ENCODE data around the gene RECQL.

Gene RECQL

GRCh38 chr12:21527451-21528180 lies 26.2 kb upstream of the RECQL start:
- peak overlapping the region; percentile 58 to 64 for H3K4me3 ChIP-seq (ENCODE audit: low read depth in 1 of 2, low read length in 2 of 2)
- H3K27me3 ChIP-seq (ENCODE audit: control insufficient read depth in 1 of 2, insufficient read depth in 2 of 2, low read length in 2 of 2) = peaks cover 5 to 8% of the 10 kb centered on the region in 2 donors
- no peak overlapping the region for H3K9ac ChIP-seq (ENCODE audit: low read length)
- no peak overlapping the region for H3K27ac ChIP-seq (ENCODE audit: low read depth, low read length)
- no peaks in the 10 kb centered on the region for H3K9me3 ChIP-seq (ENCODE audit: low read length)
- peaks cover 16% of the 10 kb centered on the region for H3K4me1 ChIP-seq (ENCODE audit: insufficient read depth, low read length)
- H3K36me3 ChIP-seq (ENCODE audit: insufficient read depth, low read length) = no peaks in the 10 kb centered on the region

GRCh38 chr12:21526721-21527345 lies 25.4 kb upstream of the RECQL start:
- Histone ChIP-seq H3K27me3 (ENCODE audit: control insufficient read depth in 1 of 2, insufficient read depth in 2 of 2, low read length in 2 of 2) (peaks cover 5 to 8% of the 10 kb centered on the region in 2 donors), H3K9ac (ENCODE audit: low read length) (no peak overlapping the region), H3K4me3 (ENCODE audit: low read depth in 1 of 2, low read length in 2 of 2) (peak overlapping the region; percentile 58 to 64), H3K36me3 (ENCODE audit: insufficient read depth, low read length) (no peaks in the 10 kb centered on the region), H3K4me1 (ENCODE audit: insufficient read depth, low read length) (peaks cover 16% of the 10 kb centered on the region), H3K9me3 (ENCODE audit: low read length) (no peaks in the 10 kb centered on the region), H3K27ac (ENCODE audit: low read depth, low read length) (no peak overlapping the region)

GRCh38 chr12:21526053-21526452 lies 24.6 kb upstream of the RECQL start, which contains the start of gene SPX:
TSS of gene SPX (plus strand) at chr12:21526296. CDS start at chr12:21526473, 177 bp downstream.
- no peak within 1 kb of the TSS for H3K9ac ChIP-seq (ENCODE audit: low read length)
- H3K27ac ChIP-seq (ENCODE audit: low read depth, low read length) = no peak within 1 kb of the TSS

GRCh38 chr12:21523148-21523547 lies 21.7 kb upstream of the RECQL start:
- Histone ChIP-seq H3K9me3 (ENCODE audit: low read length) (no peaks in the 10 kb centered on the region), H3K9ac (ENCODE audit: low read length) (no peak overlapping the region), H3K4me1 (ENCODE audit: insufficient read depth, low read length) (peaks cover 1% of the 10 kb centered on the region), H3K27me3 (ENCODE audit: control insufficient read depth in 1 of 2, insufficient read depth in 2 of 2, low read length in 2 of 2) (peaks cover 0 to 8% of the 10 kb centered on the region in 2 donors), H3K4me3 (ENCODE audit: low read depth in 1 of 2, low read length in 2 of 2) (no peak overlapping the region), H3K36me3 (ENCODE audit: insufficient read depth, low read length) (no peaks in the 10 kb centered on the region), H3K27ac (ENCODE audit: low read depth, low read length) (no peak overlapping the region)

More at GRCh38 chr12:21526053-21526452, 24.6 kb upstream of the RECQL start, which contains the start of gene SPX:
- peaks cover 16% of the 10 kb centered on the region for H3K4me1 ChIP-seq (ENCODE audit: insufficient read depth, low read length)
- H3K9me3 ChIP-seq (ENCODE audit: low read length) = no peaks in the 10 kb centered on the region
- H3K4me3 ChIP-seq (ENCODE audit: low read depth in 1 of 2, low read length in 2 of 2) = peak within 1 kb of the TSS; percentile 58 to 64
- no peaks in the 10 kb centered on the region for H3K36me3 ChIP-seq (ENCODE audit: insufficient read depth, low read length)
- H3K27me3 ChIP-seq (ENCODE audit: control insufficient read depth in 1 of 2, insufficient read depth in 2 of 2, low read length in 2 of 2) = peaks cover 5 to 8% of the 10 kb centered on the region in 2 donors

GRCh38 chr12:21521541-21521940 lies 20.1 kb upstream of the RECQL start:
- Histone ChIP-seq H3K4me1 (ENCODE audit: insufficient read depth, low read length) (no peaks in the 10 kb centered on the region), H3K4me3 (ENCODE audit: low read depth in 1 of 2, low read length in 2 of 2) (no peak overlapping the region), H3K27ac (ENCODE audit: low read depth, low read length) (no peak overlapping the region), H3K36me3 (ENCODE audit: insufficient read depth, low read length) (no peaks in the 10 kb centered on the region), H3K9me3 (ENCODE audit: low read length) (no peaks in the 10 kb centered on the region), H3K27me3 (ENCODE audit: control insufficient read depth in 1 of 2, insufficient read depth in 2 of 2, low read length in 2 of 2) (no peaks in the 10 kb centered on the region), H3K9ac (ENCODE audit: low read length) (no peak overlapping the region)

- Histone ChIP-seq H3K4me1 (ENCODE audit: insufficient read depth, low read length) (no peaks in the 10 kb centered on the region), H3K9ac (ENCODE audit: low read length) (no peak overlapping the region), H3K27me3 (ENCODE audit: control insufficient read depth in 1 of 2, insufficient read depth in 2 of 2, low read length in 2 of 2) (no peaks in the 10 kb centered on the region), H3K27ac (ENCODE audit: low read depth, low read length) (no peak overlapping the region), H3K4me3 (ENCODE audit: low read depth in 1 of 2, low read length in 2 of 2) (no peak overlapping the region), H3K9me3 (ENCODE audit: low read length) (no peaks in the 10 kb centered on the region), H3K36me3 (ENCODE audit: insufficient read depth, low read length) (peaks cover 20% of the 10 kb centered on the region)
Observed at GRCh38 chr12:21518451-21518850, 17.0 kb upstream of the RECQL start.

- H3K27me3 ChIP-seq (ENCODE audit: control insufficient read depth in 1 of 2, insufficient read depth in 2 of 2, low read length in 2 of 2) = no peaks in the 10 kb centered on the region
- no peaks in the 10 kb centered on the region for H3K4me1 ChIP-seq (ENCODE audit: insufficient read depth, low read length)
- peaks cover 27% of the 10 kb centered on the region for H3K36me3 ChIP-seq (ENCODE audit: insufficient read depth, low read length)
- H3K9me3 ChIP-seq (ENCODE audit: low read length) = no peaks in the 10 kb centered on the region
- H3K4me3 ChIP-seq (ENCODE audit: low read depth in 1 of 2, low read length in 2 of 2) = no peak overlapping the region
- no peak overlapping the region for H3K27ac ChIP-seq (ENCODE audit: low read depth, low read length)
- H3K9ac ChIP-seq (ENCODE audit: low read length) = no peak overlapping the region
Observed at GRCh38 chr12:21516281-21516680, 14.8 kb upstream of the RECQL start.

GRCh38 chr12:21509768-21510167 lies 8.3 kb upstream of the RECQL start:
- Histone ChIP-seq H3K4me3 (ENCODE audit: low read depth in 1 of 2, low read length in 2 of 2) (no peak overlapping the region), H3K9ac (ENCODE audit: low read length) (no peak overlapping the region), H3K27me3 (ENCODE audit: control insufficient read depth in 1 of 2, insufficient read depth in 2 of 2, low read length in 2 of 2) (no peaks in the 10 kb centered on the region), H3K4me1 (ENCODE audit: insufficient read depth, low read length) (no peaks in the 10 kb centered on the region), H3K27ac (ENCODE audit: low read depth, low read length) (no peak overlapping the region), H3K9me3 (ENCODE audit: low read length) (no peaks in the 10 kb centered on the region), H3K36me3 (ENCODE audit: insufficient read depth, low read length) (peaks cover 31% of the 10 kb centered on the region)

- H3K36me3 ChIP-seq (ENCODE audit: insufficient read depth, low read length) = peaks cover 12% of the 10 kb centered on the region
- H3K4me1 ChIP-seq (ENCODE audit: insufficient read depth, low read length) = peaks cover 10% of the 10 kb centered on the region
- no peaks in the 10 kb centered on the region for H3K27me3 ChIP-seq (ENCODE audit: control insufficient read depth in 1 of 2, insufficient read depth in 2 of 2, low read length in 2 of 2)
- H3K4me3 ChIP-seq (ENCODE audit: low read depth in 1 of 2, low read length in 2 of 2) = no peak overlapping the region
- no peak overlapping the region for H3K27ac ChIP-seq (ENCODE audit: low read depth, low read length)
- H3K9ac ChIP-seq (ENCODE audit: low read length) = no peak overlapping the region
- no peaks in the 10 kb centered on the region for H3K9me3 ChIP-seq (ENCODE audit: low read length)
Observed at GRCh38 chr12:21507849-21508248, 6.4 kb upstream of the RECQL start.

GRCh38 chr12:21505888-21506287 lies 4.5 kb upstream of the RECQL start:
- H3K9ac ChIP-seq (ENCODE audit: low read length) = no peak overlapping the region
- H3K27ac ChIP-seq (ENCODE audit: low read depth, low read length) = no peak overlapping the region
- peaks cover 11% of the 10 kb centered on the region for H3K36me3 ChIP-seq (ENCODE audit: insufficient read depth, low read length)
- H3K4me1 ChIP-seq (ENCODE audit: insufficient read depth, low read length) = peaks cover 17% of the 10 kb centered on the region
- no peaks in the 10 kb centered on the region for H3K9me3 ChIP-seq (ENCODE audit: low read length)
- no peak overlapping the region for H3K4me3 ChIP-seq (ENCODE audit: low read depth in 1 of 2, low read length in 2 of 2)
- no peaks in the 10 kb centered on the region for H3K27me3 ChIP-seq (ENCODE audit: control insufficient read depth in 1 of 2, insufficient read depth in 2 of 2, low read length in 2 of 2)

- no peak overlapping the region for H3K27ac ChIP-seq (ENCODE audit: low read depth, low read length)
- H3K27me3 ChIP-seq (ENCODE audit: control insufficient read depth in 1 of 2, insufficient read depth in 2 of 2, low read length in 2 of 2) = no peaks in the 10 kb centered on the region
- H3K9ac ChIP-seq (ENCODE audit: low read length) = peak overlapping the region; percentile 91
- no peaks in the 10 kb centered on the region for H3K9me3 ChIP-seq (ENCODE audit: low read length)
- peaks cover 9% of the 10 kb centered on the region for H3K36me3 ChIP-seq (ENCODE audit: insufficient read depth, low read length)
- H3K4me1 ChIP-seq (ENCODE audit: insufficient read depth, low read length) = peaks cover 29% of the 10 kb centered on the region
- peak overlapping the region in 1 of 2 donors; percentile 92 for H3K4me3 ChIP-seq (ENCODE audit: low read depth in 1 of 2, low read length in 2 of 2)
Observed at GRCh38 chr12:21502872-21503271, 1.4 kb upstream of the RECQL start.
